GM12873 (cell line): ENCODE measurements around the gene LPA.

ENCODE experiments used
- CTCF ChIP-seq: IDR thresholded peaks from 2 replicates; pipeline ENCODE4 v1.5.1; 2012; ENCODE audit warnings: low read depth, mild to moderate bottlenecking, moderate library complexity, low read length, control low read depth; ENCODE audit not compliant: insufficient read depth; ENCODE audit errors: missing control alignments

LPA gene

GRCh38 chr6:160573943-160574342 is 90.1 kb downstream of the LPA start:
- TF ChIP-seq CTCF, result no peak

DNA sequence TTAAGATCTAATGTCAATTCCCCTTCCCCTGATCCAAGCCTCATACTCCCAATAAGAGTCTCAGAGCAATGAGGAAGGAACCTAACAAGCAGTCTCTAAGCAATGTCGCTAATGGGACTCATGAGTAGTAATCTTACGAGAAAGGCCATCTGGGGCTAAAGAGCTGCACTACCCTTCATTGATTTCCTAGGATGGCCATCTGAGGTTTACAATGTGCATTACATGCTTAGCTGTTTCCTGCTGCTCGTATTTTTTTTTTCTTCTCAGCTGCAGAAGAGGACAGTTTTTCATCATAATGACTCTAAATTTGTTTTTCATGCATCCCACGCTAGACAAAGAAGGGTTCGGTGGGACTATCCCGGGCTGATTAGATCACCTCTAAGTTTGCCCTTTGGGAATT is 119.3 kb downstream of the LPA start:
- no peak for TF ChIP-seq CTCF

- TF ChIP-seq CTCF, result no peak
Measured at GRCh38 chr6:160535270-160535669, 128.8 kb downstream of the LPA start.

- peak; percentile 90 for TF ChIP-seq CTCF
Measured at GRCh38 chr6:160534050-160534696, 129.9 kb downstream of the LPA start.

DNA sequence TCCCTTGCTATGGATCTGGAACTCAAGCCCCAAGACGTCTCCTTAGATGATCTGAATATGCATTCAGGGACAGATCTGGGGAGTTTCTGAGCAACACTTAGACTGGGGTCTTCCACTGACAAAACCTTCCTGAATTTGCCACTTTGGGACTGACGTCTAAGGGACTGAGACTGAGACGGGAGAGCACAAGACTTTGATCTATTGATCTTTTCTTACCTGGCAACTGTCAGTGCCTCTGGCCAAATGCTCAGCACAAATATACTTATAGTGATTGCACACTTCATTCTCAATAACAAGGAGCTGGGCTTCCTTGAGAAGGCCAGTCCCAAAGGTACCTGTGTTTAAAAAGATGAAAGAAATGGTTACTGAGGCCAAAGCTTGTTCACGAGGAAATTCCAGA is 131.8 kb downstream of the LPA start:
- no peak for TF ChIP-seq CTCF

DNA sequence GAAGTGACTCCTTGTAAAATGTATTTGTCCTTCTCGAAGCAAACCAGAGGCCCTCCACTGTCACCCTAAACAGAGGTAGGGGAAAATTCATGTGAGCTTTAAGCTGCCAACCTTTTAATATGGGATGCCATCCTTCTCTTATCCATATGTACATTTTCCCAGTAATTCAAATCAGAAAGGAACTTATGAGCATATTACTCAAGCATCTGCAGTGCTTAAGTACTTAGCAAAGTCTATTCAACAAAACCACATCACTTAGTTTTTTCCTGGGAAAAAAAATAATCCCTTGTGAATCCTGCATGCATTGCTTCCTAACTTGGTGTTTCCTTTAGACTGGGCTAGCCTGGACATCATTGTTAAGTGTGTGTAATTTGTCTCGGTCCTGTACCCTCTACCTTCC is 132.2 kb downstream of the LPA start:
- no peak for TF ChIP-seq CTCF

GRCh38 chr6:160523223-160523622 is 140.9 kb downstream of the LPA start:
- no peak for TF ChIP-seq CTCF
